Smooth muscle cell (in vitro differentiated cells): ENCODE results near the gene EEFSEC. TPM values are rescaled to one million over a fixed set of nuclear protein-coding genes. Genes with fewer than 3 reads are reported as not detected.

Source experiments
- DNase-seq: peaks from one replicate; lab custom pipeline; 2025; ENCODE audit not compliant: unreplicated experiment; lab: John Stamatoyannopoulos, UW
- H2AFZ ChIP-seq: fragments of 200-600 bp; sonication (generic); 2 replicates; pipeline ENCODE4 v1.6.0; 2016; ENCODE audit warnings: antibody characterized with exemption, low read depth, mild to moderate bottlenecking
- H3F3A ChIP-seq: fragments of 200-600 bp; sonication (generic); 2 replicates; pipeline ENCODE4 v1.6.0; 2017; ENCODE audit warnings: antibody characterized with exemption, low read depth
- H3K27ac ChIP-seq: fragments of 200-600 bp; sonication (generic); 2 replicates; pipeline ENCODE4 v1.5.1; 2016; ENCODE audit warnings: low read depth, mild to moderate bottlenecking
- H3K27me3 ChIP-seq: fragments of 200-600 bp; sonication (generic); 2 replicates; pipeline ENCODE4 v1.6.1; 2016; ENCODE audit warnings: low read depth, mild to moderate bottlenecking
- H3K36me3 ChIP-seq: fragments of 200-600 bp; sonication (generic); 2 replicates; pipeline ENCODE4 v1.5.1; 2016; ENCODE audit warnings: low read depth
- H3K4me1 ChIP-seq: fragments of 200-600 bp; sonication (generic); 2 replicates; pipeline ENCODE4 v1.5.1; 2016; ENCODE audit warnings: low read depth
- H3K4me2 ChIP-seq: fragments of 200-600 bp; sonication (generic); 2 replicates; pipeline ENCODE4 v1.6.0; 2016; ENCODE audit warnings: mild to moderate bottlenecking
- H3K4me3 ChIP-seq: fragments of 200-600 bp; sonication (generic); 2 replicates; pipeline ENCODE4 v1.5.1; 2016; ENCODE audit warnings: mild to moderate bottlenecking
- H3K79me2 ChIP-seq: fragments of 200-600 bp; sonication (generic); 2 replicates; pipeline ENCODE4 v1.6.0; 2016; ENCODE audit warnings: low read depth, mild to moderate bottlenecking
- H3K9ac ChIP-seq: fragments of 200-600 bp; sonication (generic); 2 replicates; pipeline ENCODE4 v1.6.0; 2016; ENCODE audit warnings: low read depth
- H3K9me3 ChIP-seq: fragments of 200-600 bp; sonication (generic); replicated peaks from 2 replicates; pipeline ENCODE4 v1.5.1; 2016; ENCODE audit warnings: low read depth
- H4K20me1 ChIP-seq: fragments of 200-600 bp; sonication (generic); 2 replicates; pipeline ENCODE4 v1.6.0; 2016; ENCODE audit warnings: low read depth
- CTCF ChIP-seq: fragments of 200-600 bp; sonication (generic); IDR thresholded peaks from 2 replicates; pipeline ENCODE4 v1.5.1; 2017; ENCODE audit warnings: borderline replicate concordance, mild to moderate bottlenecking, antibody characterized with exemption; ENCODE audit not compliant: insufficient read depth, poor library complexity, severe bottlenecking
- WGBS: methylation state at CpG from one replicate; pipeline ENCODE4 v1.1.7; 2016; ENCODE audit warnings: low lambda C conversion rate; 5-methylcytosine and 5-hydroxymethylcytosine counted together
- polyA plus RNA-seq: library from polyadenylated mRNA; unstranded; fragments of >200 nt; fragmentation: Nextera tagmentation; extraction: Ambion mirVana; gene quantifications from 2 replicates; pipeline ENCODE4 v1.2.1, GENCODE V29; 2016
- total RNA-seq: library from RNA; depleted of rRNA; stranded (reverse); fragments of >200 nt; gene quantifications from 2 replicates; pipeline ENCODE4 v1.2.3, GENCODE V29; 2014

EEFSEC gene
- total and polyA plus RNA-seq, 2 experiments from 2014 or later = 12.4 to 17.1 TPM

DNA sequence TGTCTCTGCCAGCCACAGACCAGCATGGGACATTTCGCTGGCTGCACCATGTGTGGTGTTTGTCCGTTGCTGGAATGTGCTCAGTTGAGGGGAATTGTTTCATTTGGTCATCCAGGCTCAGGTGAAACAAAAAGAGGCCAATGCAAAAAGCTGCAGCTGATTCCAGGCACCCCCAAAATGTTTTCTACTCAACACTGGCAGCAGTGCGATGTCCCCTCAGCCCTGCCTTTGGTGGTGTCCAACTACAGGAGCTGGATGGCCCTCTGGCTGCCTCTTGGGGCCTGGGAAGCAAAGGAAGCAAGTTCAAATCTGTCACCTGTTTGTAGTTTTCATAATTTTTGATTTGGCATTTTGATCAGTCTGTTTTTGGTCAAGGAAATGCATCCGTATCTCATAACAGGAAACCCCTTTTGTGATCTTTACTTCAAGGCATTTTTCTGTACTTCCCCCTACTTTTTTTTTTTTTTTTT, 141.8 kb downstream of the EEFSEC start:
- no peaks in the 10 kb centered on the region for H3K9me3 ChIP-seq
- no peaks in the 10 kb centered on the region for H3K79me2 ChIP-seq
- TF ChIP-seq CTCF = no peak
- no peaks in the 10 kb centered on the region for H4K20me1 ChIP-seq
- no peak overlapping the region for H2AFZ ChIP-seq
- H3K4me2 ChIP-seq = no peak overlapping the region
- no peaks in the 10 kb centered on the region for H3K4me1 ChIP-seq
- no peak for DNase-seq
- H3K9ac ChIP-seq = no peak overlapping the region
- H3K4me3 ChIP-seq = no peak overlapping the region
- no peaks in the 10 kb centered on the region for H3K27me3 ChIP-seq
- H3F3A ChIP-seq = no peaks in the 10 kb centered on the region
- WGBS = 96% methylated on average over 4 of the region's 4 CpGs
- no peak overlapping the region for H3K27ac ChIP-seq
- no peaks in the 10 kb centered on the region for H3K36me3 ChIP-seq

- Histone ChIP-seq H3K4me3 (no peak overlapping the region), H3F3A (no peaks in the 10 kb centered on the region), H3K9ac (no peak overlapping the region), H3K27ac (no peak overlapping the region), H3K4me1 (no peaks in the 10 kb centered on the region), H3K36me3 (no peaks in the 10 kb centered on the region), H3K4me2 (no peak overlapping the region), H3K79me2 (no peaks in the 10 kb centered on the region), H3K9me3 (no peaks in the 10 kb centered on the region), H2AFZ (no peak overlapping the region), H3K27me3 (no peaks in the 10 kb centered on the region), H4K20me1 (no peaks in the 10 kb centered on the region)
- no peak for TF ChIP-seq CTCF
- no peak for DNase-seq
- WGBS = 92% methylated on average over 10 of the region's 10 CpGs
Observed at GRCh38 chr3:128296469-128297251, 143.4 kb downstream of the EEFSEC start.

GRCh38 chr3:128297401-128298138, 144.3 kb downstream of the EEFSEC start:
- Histone ChIP-seq H3F3A (no peaks in the 10 kb centered on the region), H2AFZ (no peak overlapping the region), H3K27me3 (no peaks in the 10 kb centered on the region), H3K4me1 (no peaks in the 10 kb centered on the region), H3K9me3 (no peaks in the 10 kb centered on the region), H3K79me2 (no peaks in the 10 kb centered on the region), H3K4me2 (no peak overlapping the region), H3K9ac (no peak overlapping the region), H3K36me3 (no peaks in the 10 kb centered on the region), H3K4me3 (no peak overlapping the region), H3K27ac (no peak overlapping the region), H4K20me1 (no peaks in the 10 kb centered on the region)
- no peak for DNase-seq
- WGBS = 83% methylated on average over 2 of the region's 2 CpGs
- TF ChIP-seq CTCF = no peak
